Astrocyte (in vitro differentiated cells and primary cell): Measurements from ENCODE around the gene UBE2F.

Source experiments
- CTCF ChIP-seq: IDR thresholded peaks from 2 replicates; pipeline ENCODE4 v1.5.1; 2011; ENCODE audit warnings: low read depth, mild to moderate bottlenecking, inconsistent platforms, low read length, moderate library complexity; ENCODE audit not compliant: insufficient read depth
- EZH2 ChIP-seq: IDR thresholded peaks from 2 replicates; pipeline ENCODE4 v1.6.1; 2012; ENCODE audit warnings: mild to moderate bottlenecking, low read length, inconsistent platforms; ENCODE audit not compliant: insufficient read depth

GRCh38 chr2:237931205-237931721 is 35.6 kb upstream of the UBE2F start:
- no peak for TF ChIP-seq EZH2
- TF ChIP-seq CTCF, result no peak
